HG03280 (cell line): ENCODE measurements around the gene SARDH.
"Not testable (repeated sequence)": the region's sequence is repeated elsewhere in the genome, so short reads cannot be mapped to it uniquely, and the experiment has no call there.

Experiments used
- ATAC-seq: cut with Tn5 transposase; IDR thresholded peaks from one replicate; pipeline ENCODE4 v1.9.1; 2021; ENCODE audit warnings: mild to moderate bottlenecking, moderate library complexity; ENCODE audit not compliant: unreplicated experiment

The SARDH gene

GRCh38 chr9:133759946-133760345 lies 21.8 kb upstream of the SARDH start:
- no peak for ATAC-seq

- ATAC-seq: no peak
These were observed 21.2 kb upstream of the SARDH start for GRCh38 chr9:133759146-133759900.

GRCh38 chr9:133758228-133758627 lies 20.1 kb upstream of the SARDH start:
- ATAC-seq: no peak

GRCh38 chr9:133754688-133755227 lies 16.6 kb upstream of the SARDH start:
- ATAC-seq: no peak

- ATAC-seq: no peak
These were observed 16.0 kb upstream of the SARDH start for GRCh38 chr9:133754187-133754586.

GRCh38 chr9:133752739-133753446 lies 14.7 kb upstream of the SARDH start:
- ATAC-seq: no peak

GRCh38 chr9:133750982-133751649 lies 13.0 kb upstream of the SARDH start:
- no peak for ATAC-seq

- no peak for ATAC-seq
These were observed 9.2 kb upstream of the SARDH start for GRCh38 chr9:133747309-133747708.

- ATAC-seq: not testable (repeated sequence)
These were observed 6.4 kb upstream of the SARDH start for GRCh38 chr9:133744528-133744927.

- peak; percentile 55 for ATAC-seq
These were observed 4.8 kb upstream of the SARDH start for GRCh38 chr9:133742849-133743444.

GRCh38 chr9:133742251-133742650 lies 4.1 kb upstream of the SARDH start:
- no peak for ATAC-seq

- ATAC-seq: no peak
These were observed 3.6 kb upstream of the SARDH start for GRCh38 chr9:133741716-133742115.

GRCh38 chr9:133740911-133741310 lies 2.8 kb upstream of the SARDH start:
- no peak for ATAC-seq

GRCh38 chr9:133739408-133740280 lies 1.5 kb upstream of the SARDH start:
- no peak for ATAC-seq

- ATAC-seq: no peak
These were observed 581 bp upstream of the SARDH start for GRCh38 chr9:133738640-133739225.

GRCh38 chr9:133737071-133737773 lies 930 bp downstream of the SARDH start:
- ATAC-seq: no peak

GRCh38 chr9:133735931-133736330 lies 2.2 kb downstream of the SARDH start:
- ATAC-seq: no peak

GRCh38 chr9:133735415-133735775 lies 2.8 kb downstream of the SARDH start:
- ATAC-seq: no peak
